Cardiac fibroblast (primary cell): Measurements from ENCODE around the gene GJA9.

ENCODE experiments used
- DNase-seq, 2 donors: peaks; one replicate each; pipeline versions ENCODE4 v3.0.0 to v3.0.0-alpha.2; 2010; ENCODE audit warnings: low read depth in 2 of 2
- H3K4me3 ChIP-seq, 2 donors: replicated peaks in 1 of 2; 1 replicate in 1 of 2; 2 replicates in 1 of 2; pipeline ENCODE4 v1.5.1; 2011; ENCODE audit warnings: low read depth in 2 of 2, low read length in 2 of 2, mild to moderate bottlenecking in 2 of 2, moderate library complexity in 1 of 2
- TF ChIP-seq, protein P1 (sequence below): IDR thresholded peaks from one replicate; pipeline ENCODE4 v1.5.1; 2011; ENCODE audit warnings: low read depth, mild to moderate bottlenecking, low read length, inconsistent platforms

Gene GJA9

DNA sequence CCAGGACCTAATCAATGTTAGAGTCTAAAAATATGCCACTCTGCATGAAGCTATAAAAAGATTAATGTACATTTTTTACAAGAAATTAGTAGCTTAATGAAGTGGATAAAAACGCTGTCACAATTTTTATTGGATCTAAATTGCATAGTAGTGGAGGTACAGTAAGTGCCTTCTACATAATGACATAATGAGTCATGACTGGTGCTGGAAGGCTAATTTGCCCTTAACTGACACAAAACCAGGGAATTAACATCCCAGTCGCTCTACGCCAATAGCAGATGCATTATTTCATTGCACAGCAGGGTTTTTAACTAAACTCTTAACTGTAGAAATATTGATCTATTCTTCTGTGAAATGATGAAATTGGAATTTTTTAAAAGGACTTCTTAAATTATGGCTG is 55.1 kb downstream of the GJA9 start:
- TF ChIP-seq, protein P1, sequence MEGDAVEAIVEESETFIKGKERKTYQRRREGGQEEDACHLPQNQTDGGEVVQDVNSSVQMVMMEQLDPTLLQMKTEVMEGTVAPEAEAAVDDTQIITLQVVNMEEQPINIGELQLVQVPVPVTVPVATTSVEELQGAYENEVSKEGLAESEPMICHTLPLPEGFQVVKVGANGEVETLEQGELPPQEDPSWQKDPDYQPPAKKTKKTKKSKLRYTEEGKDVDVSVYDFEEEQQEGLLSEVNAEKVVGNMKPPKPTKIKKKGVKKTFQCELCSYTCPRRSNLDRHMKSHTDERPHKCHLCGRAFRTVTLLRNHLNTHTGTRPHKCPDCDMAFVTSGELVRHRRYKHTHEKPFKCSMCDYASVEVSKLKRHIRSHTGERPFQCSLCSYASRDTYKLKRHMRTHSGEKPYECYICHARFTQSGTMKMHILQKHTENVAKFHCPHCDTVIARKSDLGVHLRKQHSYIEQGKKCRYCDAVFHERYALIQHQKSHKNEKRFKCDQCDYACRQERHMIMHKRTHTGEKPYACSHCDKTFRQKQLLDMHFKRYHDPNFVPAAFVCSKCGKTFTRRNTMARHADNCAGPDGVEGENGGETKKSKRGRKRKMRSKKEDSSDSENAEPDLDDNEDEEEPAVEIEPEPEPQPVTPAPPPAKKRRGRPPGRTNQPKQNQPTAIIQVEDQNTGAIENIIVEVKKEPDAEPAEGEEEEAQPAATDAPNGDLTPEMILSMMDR = no peak
- no peak for DNase-seq
- no peak overlapping the region for H3K4me3 ChIP-seq
